Activated CD4-positive, alpha-beta T cell treated with anti-CD3 and anti-CD28 coated beads, Interleukin-2, amount 10 ng/mL, durations not matched to agents 7 days and 5 days (primary cell): ENCODE data around the gene DISC1. TPM values are rescaled to one million over a fixed set of nuclear protein-coding genes. Genes with fewer than 3 reads are reported as not detected.
A peak's percentile ranks its signal among the peaks of the same experiment; 100 is the strongest.
"Not testable (repeated sequence)": the region's sequence is repeated elsewhere in the genome, so short reads cannot be mapped to it uniquely, and the experiment has no call there.

Experiments used
- CTCF ChIA-PET: fragments of 350-600 bp; sonication (Branson Sonifier 250); formaldehyde crosslinking; loops from one replicate; lab custom pipeline; 2021; ENCODE audit warnings: antibody characterized with exemption; lab: Charles Lee
- POLR2A ChIA-PET: fragments of 350-600 bp; sonication (Branson Sonifier 250); formaldehyde crosslinking; loops from one replicate; lab custom pipeline; 2021; ENCODE audit warnings: antibody characterized with exemption; lab: Charles Lee
- DNase-seq: peaks from one replicate; pipeline ENCODE4 v3.0.0-alpha.2; 2020
- H3K27ac Mint-ChIP-seq: one replicate; pipeline ENCODE4 v1.8.0; 2021; ENCODE audit warnings: mild to moderate bottlenecking, moderate library complexity, mixed read lengths
- H3K27me3 Mint-ChIP-seq: one replicate; pipeline ENCODE4 v1.8.0; 2021; ENCODE audit warnings: mixed read lengths
- H3K36me3 Mint-ChIP-seq: one replicate; pipeline ENCODE4 v1.8.0; 2021; ENCODE audit warnings: low read depth, mixed read lengths
- H3K4me1 Mint-ChIP-seq: one replicate; pipeline ENCODE4 v1.8.0; 2021; ENCODE audit warnings: mixed read lengths
- H3K4me3 Mint-ChIP-seq: one replicate; pipeline ENCODE4 v1.8.0; 2021; ENCODE audit warnings: mild to moderate bottlenecking, moderate library complexity, mixed read lengths
- H3K9me3 Mint-ChIP-seq: one replicate; pipeline ENCODE4 v1.8.0; 2021; ENCODE audit warnings: mixed read lengths
- total RNA-seq, 2 experiments: library from RNA; stranded (reverse); gene quantifications; one replicate each; pipeline ENCODE4 v1.2.3, GENCODE V29; 2021

The DISC1 gene
- total RNA-seq, 2 experiments from 2014 or later = 13.3 to 17.0 TPM

DNA sequence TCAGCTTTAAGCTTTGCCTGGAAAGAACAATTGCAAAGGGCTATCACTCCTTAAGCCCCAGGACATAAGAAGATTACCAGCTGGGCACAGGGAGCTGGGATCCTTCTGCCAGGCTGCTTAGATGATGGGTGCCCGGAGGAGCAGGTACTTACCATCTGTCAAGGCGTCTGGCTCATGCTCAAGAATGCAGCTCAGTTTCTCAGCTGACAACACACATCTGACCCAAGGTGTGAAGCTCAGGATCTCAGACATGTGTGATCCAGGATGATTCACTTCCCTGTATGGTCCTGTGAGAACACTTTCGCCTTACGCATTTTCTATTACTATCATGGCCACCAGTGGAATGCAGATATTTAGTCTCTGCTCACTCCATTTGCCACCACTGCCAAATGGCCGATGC lies 14.7 kb upstream of the DISC1 start:
- Mint-ChIP-seq H3K4me1 (peaks cover 62% of the 10 kb centered on the region), H3K36me3 (peaks cover 42% of the 10 kb centered on the region), H3K27ac (peak overlapping the region; percentile 96), H3K9me3 (peaks cover 32% of the 10 kb centered on the region), H3K27me3 (peaks cover 14% of the 10 kb centered on the region), H3K4me3 (no peak overlapping the region)
- no peak for DNase-seq
- POLR2A ChIA-PET = no interaction called here
- CTCF ChIA-PET = interaction anchor here (0.7 to 0.9 kb wide), 2 partner anchors 8 to 66 kb away, joined by 3 read pairs; no protein-coding TSS in a partner anchor

DNA sequence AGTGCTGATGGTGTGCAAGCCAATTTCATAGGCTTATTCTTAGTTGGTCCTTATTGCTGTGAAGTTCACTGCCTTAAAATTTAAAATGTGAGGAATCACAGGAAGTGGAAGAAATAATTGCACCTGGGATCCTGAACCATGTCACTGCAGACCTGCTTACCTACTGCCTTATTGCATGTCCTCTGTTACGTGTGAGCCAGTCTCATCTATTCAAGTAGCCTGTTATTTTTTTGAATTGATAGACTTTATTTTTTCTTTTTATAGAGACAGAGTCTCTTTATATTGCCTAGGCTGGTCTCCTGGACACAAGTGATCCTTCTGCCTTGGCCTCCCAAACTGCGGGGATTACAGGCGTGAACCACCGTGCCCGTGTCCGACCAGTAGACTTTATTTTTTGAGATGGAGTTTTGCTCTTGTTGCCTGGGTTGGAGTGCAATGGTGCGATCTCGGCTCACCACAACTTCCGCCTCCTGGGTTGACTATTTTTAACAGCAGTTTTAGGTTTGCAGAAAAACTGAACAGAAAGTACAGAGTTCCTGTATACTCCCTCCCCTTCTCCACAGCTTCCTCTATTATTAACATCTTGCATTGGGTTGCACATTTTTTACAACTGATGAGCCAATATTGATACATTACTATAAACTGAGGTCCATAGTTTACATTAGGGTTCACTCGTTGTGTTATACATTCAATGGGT lies 14.0 kb upstream of the DISC1 start:
- CTCF ChIA-PET = interaction anchor here (0.7 to 1.6 kb wide), 3 partner anchors 9 to 67 kb away, joined by 3 read pairs; partner anchors contain the start of gene DISC1
- Mint-ChIP-seq H3K4me3 (peak overlapping the region; percentile 50), H3K27ac (peak overlapping the region; percentile 96), H3K9me3 (peaks cover 32% of the 10 kb centered on the region), H3K4me1 (peaks cover 60% of the 10 kb centered on the region), H3K36me3 (peaks cover 42% of the 10 kb centered on the region), H3K27me3 (peaks cover 8% of the 10 kb centered on the region)
- peak; percentile 77 for DNase-seq
- POLR2A ChIA-PET = no interaction called here

DNA sequence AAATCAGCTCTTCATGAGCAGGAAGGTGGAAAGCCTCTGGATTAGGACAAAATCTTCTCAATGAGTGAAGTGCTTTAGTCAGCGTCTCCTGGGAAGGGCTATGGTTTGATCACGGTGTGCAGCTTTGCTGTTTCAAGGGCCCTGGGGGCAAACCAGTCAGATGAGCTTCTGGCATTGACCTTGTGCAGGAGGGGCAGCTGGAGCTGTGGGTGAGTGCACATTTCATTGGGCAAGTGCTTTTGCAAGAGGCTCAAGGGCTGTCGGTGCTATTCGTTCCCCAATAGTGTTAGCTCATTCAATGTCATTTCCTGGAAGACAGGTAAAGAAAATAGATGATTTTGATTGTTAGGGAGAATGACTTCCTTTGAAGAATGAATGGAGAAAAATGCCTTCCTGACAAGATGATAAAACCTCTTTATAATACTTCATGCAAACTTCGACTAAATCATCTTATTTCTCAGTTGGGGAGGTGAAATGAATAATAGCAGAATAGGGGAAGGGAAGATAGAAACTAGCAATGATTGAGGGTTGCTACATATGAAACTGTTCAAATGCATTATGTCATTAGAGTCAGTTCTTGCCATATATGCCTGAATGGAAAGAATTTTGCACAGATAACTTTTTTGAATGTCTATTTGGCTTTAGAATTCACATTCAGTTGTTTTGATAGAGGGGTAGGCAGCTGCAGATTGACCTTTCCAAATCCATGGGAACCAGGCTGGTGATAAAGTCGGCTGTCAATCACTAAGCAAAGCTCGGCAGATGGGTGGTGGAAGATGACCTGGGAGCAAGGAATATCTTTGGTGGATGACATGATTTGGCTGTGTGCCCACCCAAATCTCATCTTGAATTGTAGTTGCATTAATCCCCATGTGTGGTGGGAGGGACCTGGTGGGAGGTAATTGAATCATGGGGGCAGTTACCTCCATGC lies 12.9 kb upstream of the DISC1 start:
- no peak for DNase-seq
- POLR2A ChIA-PET = no interaction called here
- CTCF ChIA-PET = interaction anchor here (1.0 to 1.6 kb wide), 2 partner anchors 10 to 12 kb away, joined by 3 read pairs; partner anchors contain the start of gene DISC1
- Mint-ChIP-seq H3K36me3 (peaks cover 42% of the 10 kb centered on the region), H3K4me1 (peaks cover 60% of the 10 kb centered on the region), H3K27ac (peak overlapping the region; percentile 96), H3K27me3 (peaks cover 5% of the 10 kb centered on the region), H3K9me3 (peaks cover 32% of the 10 kb centered on the region), H3K4me3 (peak overlapping the region; percentile 50)

DNA sequence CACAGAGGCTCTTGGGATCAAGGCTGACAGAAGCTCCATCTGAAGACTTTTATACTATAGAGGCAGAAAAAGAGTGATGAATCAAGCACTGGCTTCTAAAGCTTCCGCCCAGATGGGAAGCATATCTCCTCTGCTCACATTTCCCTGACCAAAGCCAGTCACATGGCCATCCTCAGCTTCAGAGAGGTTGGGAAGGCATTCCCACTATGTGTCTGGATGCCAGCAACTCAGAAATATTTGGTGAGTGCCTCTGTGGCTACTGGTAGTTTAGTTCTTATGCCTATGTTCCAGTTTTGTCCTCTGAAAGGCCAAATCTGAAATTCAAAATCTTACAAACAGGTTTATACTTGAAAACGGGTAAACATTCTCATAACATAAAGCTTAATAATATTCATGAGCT lies 9.9 kb upstream of the DISC1 start:
- H3K27ac Mint-ChIP-seq = no peak overlapping the region

DNA sequence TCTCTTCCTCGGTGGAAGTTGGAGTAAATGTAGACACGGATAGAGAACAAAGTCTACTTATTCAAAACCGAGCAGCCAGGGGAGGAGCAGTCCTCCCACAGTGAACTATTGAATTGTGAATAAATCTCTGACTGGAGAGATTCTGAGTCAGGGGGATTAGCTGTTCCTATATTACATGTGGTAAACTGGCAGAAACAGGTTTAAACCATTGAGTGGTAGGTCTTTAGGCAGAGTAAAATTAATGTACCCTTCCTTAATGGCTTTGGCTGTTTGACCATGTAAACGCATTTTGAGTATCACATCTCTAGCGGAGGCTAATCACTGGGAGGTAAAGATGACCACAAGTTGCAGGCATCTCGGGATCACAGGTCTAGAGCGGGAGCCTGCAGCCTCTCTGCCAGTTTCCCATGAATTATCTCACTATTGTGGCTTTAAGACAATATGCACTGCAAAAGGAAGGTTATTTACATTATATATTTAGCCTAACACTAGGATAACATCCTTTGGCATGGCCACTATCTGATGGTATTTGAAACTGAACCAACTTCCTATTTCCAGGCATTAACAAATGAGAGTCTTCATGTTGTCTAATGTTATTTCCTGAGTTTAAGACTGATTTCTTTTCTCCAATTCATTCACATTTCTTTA lies 7.9 kb upstream of the DISC1 start:
- POLR2A ChIA-PET = no interaction called here
- Mint-ChIP-seq H3K4me3 (no peak overlapping the region), H3K4me1 (peaks cover 23% of the 10 kb centered on the region), H3K9me3 (peaks cover 22% of the 10 kb centered on the region), H3K27ac (no peak overlapping the region), H3K36me3 (peaks cover 21% of the 10 kb centered on the region), H3K27me3 (peaks cover 27% of the 10 kb centered on the region)
- CTCF ChIA-PET = no interaction called here
- DNase-seq = no peak

More for the DNA sequence above, 9.9 kb upstream of the DISC1 start:
- Mint-ChIP-seq H3K36me3 (peaks cover 26% of the 10 kb centered on the region), H3K4me1 (peaks cover 44% of the 10 kb centered on the region), H3K9me3 (peaks cover 23% of the 10 kb centered on the region), H3K27me3 (peaks cover 13% of the 10 kb centered on the region), H3K4me3 (no peak overlapping the region)
- POLR2A ChIA-PET = no interaction called here
- no peak for DNase-seq
- CTCF ChIA-PET = interaction anchor here (0.6 to 2.8 kb wide), 4 partner anchors 10 to 746 kb away, joined by 3 to 13 read pairs (median 6); partner anchors contain the start of genes DISC1, EXOC8 and SPRTN

DNA sequence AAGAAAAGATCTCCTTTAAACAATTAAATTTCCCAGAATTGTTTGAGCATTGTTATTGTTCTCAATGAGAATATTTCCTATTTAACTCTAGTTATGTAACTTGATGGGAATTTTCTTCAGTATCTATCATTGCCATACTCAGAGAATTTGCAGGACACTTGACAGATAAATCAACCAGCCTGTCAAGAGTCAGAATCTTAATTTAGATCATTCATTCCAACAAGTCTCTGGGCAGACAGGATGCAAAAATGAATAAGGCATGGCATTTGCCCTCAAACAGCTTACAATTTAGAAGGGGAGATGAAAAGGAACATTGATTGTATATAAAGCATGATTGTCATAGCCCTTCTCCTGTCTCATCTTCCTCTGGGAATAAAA lies 7.3 kb upstream of the DISC1 start:
- Mint-ChIP-seq H3K27me3 (peaks cover 28% of the 10 kb centered on the region), H3K4me3 (no peak overlapping the region), H3K4me1 (peaks cover 18% of the 10 kb centered on the region), H3K27ac (no peak overlapping the region), H3K9me3 (peaks cover 16% of the 10 kb centered on the region), H3K36me3 (peaks cover 16% of the 10 kb centered on the region)
- CTCF ChIA-PET = no interaction called here
- POLR2A ChIA-PET = no interaction called here
- DNase-seq = no peak

DNA sequence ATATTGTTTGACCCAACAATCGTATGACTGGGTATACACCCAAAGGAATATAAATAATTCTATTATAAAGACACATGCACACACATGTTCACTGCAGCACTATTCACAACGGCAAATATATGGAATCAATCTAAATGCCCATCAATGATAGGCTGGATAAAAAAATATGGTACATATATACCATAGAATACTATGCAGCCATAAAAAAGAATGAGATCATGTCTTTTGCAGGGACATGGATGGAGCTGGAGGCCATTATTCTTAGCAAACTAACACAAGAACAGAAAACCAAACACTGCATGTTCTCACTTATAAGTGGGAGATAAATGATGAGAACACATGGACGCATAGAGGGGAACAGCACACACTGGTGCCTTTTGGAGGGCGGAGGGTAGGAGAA lies 1.5 kb upstream of the DISC1 start:
- CTCF ChIA-PET = interaction anchor here (1.0 kb wide), 1 partner anchor 286 kb away, joined by 3 read pairs; the partner anchor contains the start of gene SPRTN
- DNase-seq, H3K4me3 Mint-ChIP-seq, H3K36me3 Mint-ChIP-seq, H3K9me3 Mint-ChIP-seq, POLR2A ChIA-PET, H3K27ac Mint-ChIP-seq: not testable (repeated sequence)
- H3K4me1 Mint-ChIP-seq = peaks cover 30% of the 10 kb centered on the region
- peaks cover 29% of the 10 kb centered on the region for H3K27me3 Mint-ChIP-seq

DNA sequence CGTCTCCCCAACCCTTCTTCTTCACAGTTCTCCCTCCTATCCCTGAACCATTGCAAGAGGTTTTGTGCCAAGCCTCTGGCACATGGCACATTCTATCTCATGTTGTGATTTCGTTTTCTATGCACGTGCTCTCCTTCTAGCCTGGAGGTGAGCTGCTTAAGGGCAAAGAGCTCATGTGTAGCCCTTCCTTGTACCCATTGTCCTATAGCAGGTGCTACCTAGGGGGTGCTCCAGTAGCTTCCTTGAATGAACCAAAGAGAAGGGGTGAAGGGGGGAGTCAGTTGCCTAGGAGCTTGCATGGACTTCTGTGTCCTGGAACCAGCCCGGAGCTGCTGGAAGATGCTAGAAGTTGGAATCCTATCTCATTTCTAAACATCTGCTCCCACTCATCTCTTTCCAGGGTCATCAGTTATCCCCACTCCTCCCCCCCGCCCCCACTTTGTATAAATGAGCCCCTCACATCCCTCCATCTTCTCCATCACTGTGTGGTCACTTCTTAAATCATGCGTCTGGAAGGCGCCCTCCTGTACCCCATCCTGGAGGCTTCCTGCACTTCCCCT lies 535 bp upstream of the DISC1 start:
- Mint-ChIP-seq H3K4me1 (peaks cover 38% of the 10 kb centered on the region), H3K36me3 (peaks cover 6% of the 10 kb centered on the region), H3K4me3 (peak overlapping the region; percentile 82), H3K9me3 (no peaks in the 10 kb centered on the region), H3K27me3 (peaks cover 26% of the 10 kb centered on the region), H3K27ac (peak overlapping the region; percentile 88)
- no peak for DNase-seq
- CTCF ChIA-PET = interaction anchor here (1.0 to 1.8 kb wide), 3 partner anchors 9 to 23 kb away, joined by 3 to 13 read pairs (median 3); no protein-coding TSS in a partner anchor
- POLR2A ChIA-PET = no interaction called here

DNA sequence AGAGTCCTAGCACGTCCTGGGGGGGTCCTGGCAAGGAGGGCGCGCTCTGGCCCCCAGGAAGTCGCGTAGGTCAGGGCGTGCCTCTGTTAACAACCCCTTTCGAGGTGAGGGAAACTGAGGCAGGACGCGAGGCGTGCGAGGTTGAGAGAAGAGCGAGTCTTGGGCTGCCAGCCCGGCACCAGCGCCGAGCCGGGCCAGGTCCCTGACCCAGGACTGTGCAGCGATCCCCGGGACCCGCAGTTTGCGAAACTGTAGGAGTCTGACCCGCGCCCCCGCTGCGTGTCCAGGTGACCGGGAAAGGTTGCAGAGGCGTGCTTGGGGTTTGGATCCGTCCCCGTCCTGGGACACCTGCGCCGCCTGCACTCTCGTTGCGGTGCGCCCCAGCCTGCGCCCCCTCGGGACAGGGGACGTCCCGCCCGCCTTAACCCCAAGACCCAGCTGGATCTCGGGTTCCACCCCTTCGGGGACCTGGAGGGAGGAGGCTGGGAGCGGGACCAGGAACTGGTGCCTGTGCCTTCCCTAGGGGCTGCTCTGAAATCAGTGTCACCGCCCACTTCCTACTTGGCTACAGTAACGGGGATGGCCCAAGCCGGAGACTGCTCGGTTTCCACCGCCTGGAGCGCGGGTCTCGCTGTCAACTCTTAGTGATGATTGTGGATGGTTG lies 493 bp downstream of the DISC1 start:
- Mint-ChIP-seq H3K4me1 (peaks cover 38% of the 10 kb centered on the region), H3K27ac (peak overlapping the region; percentile 83), H3K4me3 (peak overlapping the region; percentile 82), H3K36me3 (peaks cover 6% of the 10 kb centered on the region), H3K9me3 (no peaks in the 10 kb centered on the region), H3K27me3 (peaks cover 17% of the 10 kb centered on the region)
- DNase-seq = peak; percentile 58
- ChIA-PET POLR2A (no interaction called here), CTCF (interaction anchor here (1.8 kb wide), 1 partner anchor 10 kb away, joined by 13 read pairs; no protein-coding TSS in a partner anchor)

DNA sequence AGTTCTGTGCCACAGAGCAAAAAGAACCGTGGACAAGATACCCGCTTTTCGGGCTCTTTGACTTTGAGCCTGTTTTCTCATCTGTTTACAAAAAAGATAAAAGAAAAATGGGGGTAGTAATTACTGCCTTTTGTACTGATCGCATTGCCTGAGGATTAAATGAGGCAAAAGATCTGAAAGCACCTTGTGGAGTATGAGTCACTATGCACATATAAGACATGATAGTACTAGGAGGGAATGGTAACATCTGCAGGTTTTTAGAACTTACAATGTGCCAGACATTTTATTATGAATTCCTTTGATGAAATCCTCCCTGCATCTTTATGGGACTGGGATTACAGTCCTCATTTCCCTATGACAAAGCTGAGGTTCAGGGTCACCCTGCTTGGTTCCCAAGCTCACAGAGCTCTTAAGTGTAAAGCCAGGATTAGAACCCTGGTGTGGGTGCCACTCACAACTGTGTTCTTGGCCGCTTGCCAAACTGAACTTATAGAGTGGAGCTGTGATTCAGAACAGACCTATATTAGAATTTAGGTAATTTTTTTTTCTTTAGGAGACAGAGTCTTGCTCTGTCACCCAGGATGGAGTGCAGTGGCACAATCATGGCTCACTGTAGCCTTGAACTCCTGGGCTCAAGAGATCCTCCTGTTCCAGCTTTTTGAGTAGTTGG lies 1.8 kb downstream of the DISC1 start:
- Mint-ChIP-seq H3K27ac (peak overlapping the region; percentile 83), H3K4me3 (peak overlapping the region; percentile 82), H3K27me3 (peaks cover 10% of the 10 kb centered on the region), H3K9me3 (no peaks in the 10 kb centered on the region), H3K36me3 (peaks cover 6% of the 10 kb centered on the region), H3K4me1 (peaks cover 38% of the 10 kb centered on the region)
- peak; percentile 27 for DNase-seq
- CTCF ChIA-PET = interaction anchor here (0.6 kb wide), 2 partner anchors 966 to 1312 kb away, joined by 3 read pairs; no protein-coding TSS in a partner anchor
- POLR2A ChIA-PET = no interaction called here

DNA sequence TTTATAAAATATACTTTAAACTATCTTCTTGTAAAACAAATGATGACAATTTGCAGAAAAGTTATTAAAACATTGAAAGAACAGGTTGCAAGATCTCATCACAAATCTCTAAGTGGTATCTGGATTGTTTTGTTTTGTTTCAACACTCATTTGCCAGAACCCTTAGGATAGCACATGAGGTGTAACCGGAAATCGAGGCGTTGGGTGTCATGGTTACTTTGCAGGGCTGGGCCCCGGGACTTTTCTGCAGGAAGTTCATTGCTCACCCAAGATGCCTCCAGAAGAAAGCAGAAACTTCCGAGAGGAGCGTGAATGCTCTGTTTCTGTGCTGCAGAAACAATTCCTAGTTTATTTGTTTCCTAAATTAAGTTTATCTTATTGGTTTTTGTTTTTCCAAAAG lies 2.5 kb downstream of the DISC1 start:
- H3K4me3 Mint-ChIP-seq = peak overlapping the region; percentile 54
- H3K27ac Mint-ChIP-seq = peak overlapping the region; percentile 77
- peaks cover 5% of the 10 kb centered on the region for H3K27me3 Mint-ChIP-seq
- peaks cover 38% of the 10 kb centered on the region for H3K4me1 Mint-ChIP-seq
- ChIA-PET CTCF (interaction anchor here (0.6 kb wide), 1 partner anchor 1311 kb away, joined by 3 read pairs; no protein-coding TSS in a partner anchor), POLR2A (no interaction called here)
- peaks cover 10% of the 10 kb centered on the region for H3K36me3 Mint-ChIP-seq
- peak; percentile 36 for DNase-seq
- no peaks in the 10 kb centered on the region for H3K9me3 Mint-ChIP-seq
